SK-N-SH (cell line): ENCODE measurements around the gene IQGAP2. TPM values are rescaled to one million over a fixed set of nuclear protein-coding genes. Genes with fewer than 3 reads are reported as not detected.

Source experiments
- CTCF ChIA-PET: fragments of 300-600, 350-600 bp; formaldehyde crosslinking; extraction: SDS; loops from one replicate; lab custom pipeline; 2021; lab: Yijun Ruan, JAX
- POLR2A ChIA-PET: fragments of 350-600 bp; sonication (Branson Sonifier 250); formaldehyde crosslinking; extraction: SDS; loops from one replicate; lab custom pipeline; 2020; ENCODE audit warnings: antibody characterized with exemption, inconsistent platforms; lab: Yijun Ruan, JAX
- DNase-seq: peaks from one replicate; pipeline ENCODE4 v3.0.0; 2012
- H2AFZ ChIP-seq: fragments of 200-600 bp; sonication (generic); 2 replicates; pipeline ENCODE4 v1.8.1; 2016; ENCODE audit warnings: antibody characterized with exemption, mild to moderate bottlenecking, low read depth
- H3F3A ChIP-seq: fragments of 200-600 bp; sonication (generic); replicated peaks from 2 replicates; pipeline ENCODE3; 2016; ENCODE audit warnings: antibody characterized with exemption, mild to moderate bottlenecking; ENCODE audit not compliant: insufficient read depth
- H3K27ac ChIP-seq, 2 experiments: fragments of 200-500 bp in 1 of 2; fragments of 200-600 bp in 1 of 2; sonication (Bioruptor generic) in 1 of 2; sonication (generic), shearing (Covaris generic) in 1 of 2; 2 replicates each; pipeline versions ENCODE4 v1.5.1 to v1.6.1; 2014 to 2016; ENCODE audit warnings: low read depth in 2 of 2, inconsistent platforms in 1 of 2, low read length in 1 of 2, mild to moderate bottlenecking in 1 of 2, mixed read lengths in 1 of 2
- H3K27me3 ChIP-seq: fragments of 200-600 bp; sonication (generic), shearing (Covaris generic); 2 replicates; pipeline ENCODE4 v1.6.1; 2016; ENCODE audit warnings: mixed run types; ENCODE audit not compliant: insufficient read depth
- H3K36me3 ChIP-seq, 2 experiments: fragments of 200-500 bp in 1 of 2; fragments of 200-600 bp in 1 of 2; sonication (Bioruptor generic) in 1 of 2; sonication (generic) in 1 of 2; replicated peaks in 1 of 2; 2 replicates each; pipeline versions ENCODE3 to v1.5.1; 2014 to 2016; ENCODE audit warnings: low read length in 1 of 2, mild to moderate bottlenecking in 1 of 2; ENCODE audit not compliant: insufficient read depth in 2 of 2, control insufficient read depth in 1 of 2
- H3K4me1 ChIP-seq, 2 experiments: fragments of 200-500 bp in 1 of 2; fragments of 200-600 bp in 1 of 2; sonication (Bioruptor generic) in 1 of 2; sonication (generic), shearing (Covaris generic) in 1 of 2; 2 replicates each; pipeline versions ENCODE4 v1.5.1 to v1.6.1; 2014 to 2016; ENCODE audit warnings: low read depth in 1 of 2, low read length in 1 of 2, mixed run types in 1 of 2; ENCODE audit not compliant: insufficient read depth in 2 of 2, control insufficient read depth in 1 of 2
- H3K4me2 ChIP-seq: fragments of 200-600 bp; sonication (generic), shearing (Covaris generic); 2 replicates; pipeline ENCODE4 v1.6.1; 2017; ENCODE audit warnings: mixed run types
- H3K4me3 ChIP-seq, 2 experiments: fragments of 200-500 bp in 1 of 2; fragments of 200-600 bp in 1 of 2; sonication (Bioruptor generic) in 1 of 2; sonication (generic), shearing (Covaris generic) in 1 of 2; 2 replicates each; pipeline versions ENCODE4 v1.5.1 to v1.8.1; 2014 to 2016; ENCODE audit warnings: low read depth in 2 of 2, inconsistent platforms in 1 of 2, low read length in 1 of 2, mild to moderate bottlenecking in 1 of 2, mixed read lengths in 1 of 2, moderate library complexity in 1 of 2
- H3K79me2 ChIP-seq: fragments of 200-600 bp; sonication (generic); 2 replicates; pipeline ENCODE4 v1.8.1; 2017; ENCODE audit warnings: mild to moderate bottlenecking; ENCODE audit not compliant: insufficient read depth
- H3K9ac ChIP-seq: fragments of 200-600 bp; sonication (generic); 2 replicates; pipeline ENCODE4 v1.6.1; 2017; ENCODE audit warnings: mixed run types
- H3K9me2 ChIP-seq: fragments of 200-600 bp; sonication (generic); 2 replicates; pipeline ENCODE4 v1.6.1; 2017; ENCODE audit warnings: mixed run types
- H3K9me3 ChIP-seq: fragments of 200-600 bp; sonication (generic); 2 replicates; pipeline ENCODE4 v1.6.1; 2017; ENCODE audit warnings: mixed run types, mild to moderate bottlenecking, moderate library complexity
- H4K20me1 ChIP-seq: fragments of 200-600 bp; sonication (generic); 2 replicates; pipeline ENCODE4 v1.6.1; 2017; ENCODE audit warnings: mild to moderate bottlenecking, mixed run types; ENCODE audit not compliant: insufficient read depth
- CTCF ChIP-seq: fragments of 200-600 bp; sonication (generic); IDR thresholded peaks from 2 replicates; pipeline ENCODE4 v1.6.1; 2017; ENCODE audit warnings: antibody characterized with exemption, mild to moderate bottlenecking, moderate library complexity
- ELF1 ChIP-seq: IDR thresholded peaks from 2 replicates; pipeline ENCODE4 v1.4.0; 2012
- FOXM1 ChIP-seq: IDR thresholded peaks from 2 replicates; pipeline ENCODE4 v1.4.0; 2012; ENCODE audit warnings: low read depth, mild to moderate bottlenecking
- GABPA ChIP-seq: IDR thresholded peaks from 2 replicates; pipeline ENCODE4 v1.4.0; 2012; ENCODE audit warnings: low read depth, mild to moderate bottlenecking
- JUND ChIP-seq: IDR thresholded peaks from 2 replicates; pipeline ENCODE4 v1.4.0; 2012
- MEF2A ChIP-seq: IDR thresholded peaks from 2 replicates; pipeline ENCODE4 v1.4.0; 2012; ENCODE audit warnings: low read depth, borderline replicate concordance
- MXI1 ChIP-seq: IDR thresholded peaks from 2 replicates; pipeline ENCODE4 v1.6.1; 2012; ENCODE audit warnings: mild to moderate bottlenecking, low read depth, low read length, improper control_type of control experiment
- NRF1 ChIP-seq: IDR thresholded peaks from 2 replicates; pipeline ENCODE4 v1.6.1; 2012; ENCODE audit warnings: low read depth, mild to moderate bottlenecking, low read length
- POLR2AphosphoS5 ChIP-seq: IDR thresholded peaks from 2 replicates; pipeline ENCODE4 v1.6.1; 2012; ENCODE audit warnings: low read depth, low read length
- RCOR1 ChIP-seq: fragments of 150-350 bp; IDR thresholded peaks from 2 replicates; pipeline ENCODE4 v1.6.1; 2017; ENCODE audit warnings: antibody characterized with exemption, low read length
- RFX5 ChIP-seq: IDR thresholded peaks from 2 replicates; pipeline ENCODE4 v1.6.1; 2012; ENCODE audit warnings: mild to moderate bottlenecking, improper control_type of control experiment, low read length
- RXRA ChIP-seq: IDR thresholded peaks from 2 replicates; pipeline ENCODE4 v1.4.0; 2012; ENCODE audit warnings: low read depth, mild to moderate bottlenecking, borderline replicate concordance
- SIN3A ChIP-seq: IDR thresholded peaks from 2 replicates; pipeline ENCODE4 v1.6.1; 2012; ENCODE audit warnings: low read depth, mild to moderate bottlenecking, low read length, moderate library complexity, borderline replicate concordance
- TCF12 ChIP-seq: IDR thresholded peaks from 2 replicates; pipeline ENCODE4 v1.4.0; 2012
- USF1 ChIP-seq: IDR thresholded peaks from 2 replicates; pipeline ENCODE4 v1.4.0; 2012; ENCODE audit warnings: low read depth, borderline replicate concordance
- ZBTB33 ChIP-seq: IDR thresholded peaks from 2 replicates; pipeline ENCODE4 v1.4.0; 2012; ENCODE audit warnings: low read depth, borderline replicate concordance
- WGBS: methylation state at CpG from one replicate; pipeline ENCODE4 v1.1.6; 2017; ENCODE audit warnings: low lambda C conversion rate; 5-methylcytosine and 5-hydroxymethylcytosine counted together
- polyA plus RNA-seq, 3 experiments: library from polyadenylated mRNA; depleted of rRNA; stranded (reverse); fragments of >200 nt; gene quantifications; 2 replicates each; pipeline ENCODE4 v1.2.3, GENCODE V29; 2012
- TF ChIP-seq, protein P1 (sequence below): fragments of 150-350 bp; IDR thresholded peaks from 2 replicates; pipeline ENCODE4 v1.6.1; 2016; ENCODE audit warnings: mild to moderate bottlenecking, low read depth, low read length
- TF ChIP-seq, protein P2 (sequence below): IDR thresholded peaks from 2 replicates; pipeline ENCODE4 v1.6.1; 2012; ENCODE audit warnings: mild to moderate bottlenecking, low read depth, low read length, moderate library complexity

IQGAP2 gene
- polyA plus RNA-seq, 1 of the 3 experiments (the other 2 are of a cell fraction): 2.1 TPM

DNA sequence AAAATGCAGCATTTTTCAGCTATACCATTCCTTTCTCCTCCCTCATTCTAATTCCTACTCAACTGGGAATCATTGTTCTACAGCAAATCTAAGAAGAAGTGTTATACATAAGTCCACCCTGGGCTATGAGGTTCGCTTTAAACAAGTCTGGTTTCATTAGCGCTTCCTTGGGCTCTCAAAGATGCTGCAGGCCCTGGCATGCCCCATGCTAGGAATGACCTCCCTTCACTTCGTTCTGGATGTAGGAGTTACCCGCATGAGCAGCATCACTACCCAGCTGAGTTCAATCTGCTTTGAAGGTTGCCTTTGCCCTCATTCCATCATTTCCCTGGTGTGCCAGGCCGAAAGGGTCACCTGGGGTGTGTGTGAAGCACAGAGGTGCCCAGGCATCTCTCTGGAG is 348.2 kb downstream of the IQGAP2 start:
- H3K4me3 ChIP-seq: no peak overlapping the region
- no peak overlapping the region for H3K9ac ChIP-seq
- H3F3A ChIP-seq: no peaks in the 10 kb centered on the region
- no peak overlapping the region for H2AFZ ChIP-seq
- H4K20me1 ChIP-seq: no peaks in the 10 kb centered on the region
- no peaks in the 10 kb centered on the region for H3K9me3 ChIP-seq
- H3K79me2 ChIP-seq: no peaks in the 10 kb centered on the region
- H3K27me3 ChIP-seq: no peaks in the 10 kb centered on the region
- no peak for TF ChIP-seq CTCF
- TF ChIP-seq USF1: no peak
- TF ChIP-seq POLR2AphosphoS5: no peak
- TF ChIP-seq MEF2A: no peak
- no peak for TF ChIP-seq RFX5
- TF ChIP-seq ZBTB33: no peak
- TF ChIP-seq, protein P1, sequence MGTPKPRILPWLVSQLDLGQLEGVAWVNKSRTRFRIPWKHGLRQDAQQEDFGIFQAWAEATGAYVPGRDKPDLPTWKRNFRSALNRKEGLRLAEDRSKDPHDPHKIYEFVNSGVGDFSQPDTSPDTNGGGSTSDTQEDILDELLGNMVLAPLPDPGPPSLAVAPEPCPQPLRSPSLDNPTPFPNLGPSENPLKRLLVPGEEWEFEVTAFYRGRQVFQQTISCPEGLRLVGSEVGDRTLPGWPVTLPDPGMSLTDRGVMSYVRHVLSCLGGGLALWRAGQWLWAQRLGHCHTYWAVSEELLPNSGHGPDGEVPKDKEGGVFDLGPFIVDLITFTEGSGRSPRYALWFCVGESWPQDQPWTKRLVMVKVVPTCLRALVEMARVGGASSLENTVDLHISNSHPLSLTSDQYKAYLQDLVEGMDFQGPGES: no peak
- TF ChIP-seq JUND: no peak
- H3K4me1 ChIP-seq: no peaks in the 10 kb centered on the region
- H3K9me2 ChIP-seq: no peaks in the 10 kb centered on the region
- ChIA-PET CTCF (interaction anchor here (2.6 kb wide), 1 partner anchor 23 kb away, joined by 11 read pairs; no protein-coding TSS in a partner anchor), POLR2A (no interaction called here)
- H3K4me2 ChIP-seq: no peak overlapping the region
- no peak overlapping the region for H3K27ac ChIP-seq
- no peak for DNase-seq
- no peaks in the 10 kb centered on the region for H3K36me3 ChIP-seq
- WGBS: 95% methylated on average over 5 of the region's 5 CpGs

DNA sequence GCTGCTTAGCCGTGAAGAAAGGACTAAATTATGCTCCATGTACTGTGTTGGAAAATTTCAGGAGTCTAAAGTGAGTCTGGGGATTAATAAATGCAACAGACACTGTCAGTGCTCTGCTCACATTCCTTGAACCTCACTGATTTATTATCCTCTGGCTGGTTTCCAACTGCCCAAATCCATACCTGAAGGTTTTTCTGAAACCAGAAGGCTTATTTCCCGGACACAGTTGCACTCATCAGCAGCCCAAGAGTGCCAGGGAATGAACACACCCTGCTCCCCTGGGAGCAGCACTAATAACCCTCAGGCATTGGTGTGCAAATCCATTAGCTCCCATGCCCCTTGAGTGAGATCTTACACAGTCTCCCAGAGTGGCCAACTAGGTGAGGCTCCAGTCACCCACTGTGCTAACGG is 351.6 kb downstream of the IQGAP2 start:
- POLR2A ChIA-PET: no interaction called here
- no peaks in the 10 kb centered on the region for H3K9me3 ChIP-seq
- H3K4me1 ChIP-seq: no peaks in the 10 kb centered on the region
- H3K4me3 ChIP-seq: no peak overlapping the region
- no peaks in the 10 kb centered on the region for H3K27me3 ChIP-seq
- no peaks in the 10 kb centered on the region for H4K20me1 ChIP-seq
- 98% methylated on average over 2 of the region's 3 CpGs for WGBS
- H3K4me2 ChIP-seq: no peak overlapping the region
- CTCF ChIA-PET: interaction anchor here (1.2 kb wide), 1 partner anchor 20 kb away, joined by 4 read pairs; no protein-coding TSS in a partner anchor
- H3F3A ChIP-seq: no peaks in the 10 kb centered on the region
- H2AFZ ChIP-seq: no peak overlapping the region
- no peak overlapping the region for H3K9ac ChIP-seq
- no peaks in the 10 kb centered on the region for H3K9me2 ChIP-seq
- H3K27ac ChIP-seq: no peak overlapping the region
- no peaks in the 10 kb centered on the region for H3K79me2 ChIP-seq
- DNase-seq: no peak
- H3K36me3 ChIP-seq: no peaks in the 10 kb centered on the region
- TF ChIP-seq FOXM1: no peak
- no peak for TF ChIP-seq RCOR1
- no peak for TF ChIP-seq GABPA
- no peak for TF ChIP-seq NRF1
- no peak for TF ChIP-seq SIN3A
- no peak for TF ChIP-seq ELF1
- no peak for TF ChIP-seq MXI1
- TF ChIP-seq RXRA: no peak
- no peak for TF ChIP-seq TCF12
- TF ChIP-seq ZBTB33: no peak
- TF ChIP-seq, protein P2, sequence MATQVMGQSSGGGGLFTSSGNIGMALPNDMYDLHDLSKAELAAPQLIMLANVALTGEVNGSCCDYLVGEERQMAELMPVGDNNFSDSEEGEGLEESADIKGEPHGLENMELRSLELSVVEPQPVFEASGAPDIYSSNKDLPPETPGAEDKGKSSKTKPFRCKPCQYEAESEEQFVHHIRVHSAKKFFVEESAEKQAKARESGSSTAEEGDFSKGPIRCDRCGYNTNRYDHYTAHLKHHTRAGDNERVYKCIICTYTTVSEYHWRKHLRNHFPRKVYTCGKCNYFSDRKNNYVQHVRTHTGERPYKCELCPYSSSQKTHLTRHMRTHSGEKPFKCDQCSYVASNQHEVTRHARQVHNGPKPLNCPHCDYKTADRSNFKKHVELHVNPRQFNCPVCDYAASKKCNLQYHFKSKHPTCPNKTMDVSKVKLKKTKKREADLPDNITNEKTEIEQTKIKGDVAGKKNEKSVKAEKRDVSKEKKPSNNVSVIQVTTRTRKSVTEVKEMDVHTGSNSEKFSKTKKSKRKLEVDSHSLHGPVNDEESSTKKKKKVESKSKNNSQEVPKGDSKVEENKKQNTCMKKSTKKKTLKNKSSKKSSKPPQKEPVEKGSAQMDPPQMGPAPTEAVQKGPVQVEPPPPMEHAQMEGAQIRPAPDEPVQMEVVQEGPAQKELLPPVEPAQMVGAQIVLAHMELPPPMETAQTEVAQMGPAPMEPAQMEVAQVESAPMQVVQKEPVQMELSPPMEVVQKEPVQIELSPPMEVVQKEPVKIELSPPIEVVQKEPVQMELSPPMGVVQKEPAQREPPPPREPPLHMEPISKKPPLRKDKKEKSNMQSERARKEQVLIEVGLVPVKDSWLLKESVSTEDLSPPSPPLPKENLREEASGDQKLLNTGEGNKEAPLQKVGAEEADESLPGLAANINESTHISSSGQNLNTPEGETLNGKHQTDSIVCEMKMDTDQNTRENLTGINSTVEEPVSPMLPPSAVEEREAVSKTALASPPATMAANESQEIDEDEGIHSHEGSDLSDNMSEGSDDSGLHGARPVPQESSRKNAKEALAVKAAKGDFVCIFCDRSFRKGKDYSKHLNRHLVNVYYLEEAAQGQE: no peak
